Epidermal melanocyte (primary cell): ENCODE results near the gene PUS7.
"Not testable (repeated sequence)": the region's sequence is repeated elsewhere in the genome, so short reads cannot be mapped to it uniquely, and the experiment has no call there.

Experiments
- DNase-seq: peaks from one replicate; pipeline ENCODE4 v3.0.0; 2011; ENCODE audit warnings: low spot score; ENCODE audit not compliant: insufficient read length

Gene PUS7

GRCh38 chr7:105496521-105496920, 25.6 kb downstream of the PUS7 start:
- DNase-seq, result no peak

- DNase-seq, result no peak
Measured at GRCh38 chr7:105493923-105494315, 28.2 kb downstream of the PUS7 start.

DNA sequence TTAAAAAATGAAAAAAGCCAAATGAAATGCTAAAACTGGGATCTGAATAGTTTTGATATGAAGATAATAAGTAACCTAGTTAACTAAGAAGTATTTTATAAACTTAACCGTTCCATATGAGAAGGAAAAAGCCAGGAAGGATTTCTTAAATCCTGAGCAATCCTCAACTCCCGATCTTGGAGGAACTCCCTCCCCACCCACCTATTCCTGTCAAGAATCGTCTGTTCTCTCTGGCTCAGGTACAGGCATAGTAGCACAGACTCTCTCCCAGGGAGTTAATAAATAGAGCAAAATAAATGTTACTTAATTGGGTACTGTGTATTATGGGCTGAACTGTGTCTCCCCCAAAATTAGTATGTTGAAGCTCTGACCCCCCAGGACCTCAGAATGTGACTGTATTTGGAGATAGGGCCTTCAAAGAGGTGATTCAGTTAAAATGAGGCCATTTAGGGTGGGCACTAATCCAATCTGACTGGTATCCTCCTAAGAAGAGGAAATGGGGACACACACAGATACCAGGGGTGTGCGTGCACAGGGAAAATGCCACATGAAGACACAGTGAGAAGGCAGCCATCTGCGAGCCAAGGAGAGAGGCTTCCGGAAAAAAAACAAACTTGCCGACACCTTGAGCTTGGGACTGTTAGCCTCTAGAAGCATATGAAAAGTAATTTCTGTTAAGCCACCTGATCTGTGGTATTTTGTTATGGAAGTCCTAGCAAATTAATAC, 28.7 kb downstream of the PUS7 start:
- no peak for DNase-seq

- no peak for DNase-seq
Measured at GRCh38 chr7:105489409-105489808, 32.7 kb downstream of the PUS7 start.

DNA sequence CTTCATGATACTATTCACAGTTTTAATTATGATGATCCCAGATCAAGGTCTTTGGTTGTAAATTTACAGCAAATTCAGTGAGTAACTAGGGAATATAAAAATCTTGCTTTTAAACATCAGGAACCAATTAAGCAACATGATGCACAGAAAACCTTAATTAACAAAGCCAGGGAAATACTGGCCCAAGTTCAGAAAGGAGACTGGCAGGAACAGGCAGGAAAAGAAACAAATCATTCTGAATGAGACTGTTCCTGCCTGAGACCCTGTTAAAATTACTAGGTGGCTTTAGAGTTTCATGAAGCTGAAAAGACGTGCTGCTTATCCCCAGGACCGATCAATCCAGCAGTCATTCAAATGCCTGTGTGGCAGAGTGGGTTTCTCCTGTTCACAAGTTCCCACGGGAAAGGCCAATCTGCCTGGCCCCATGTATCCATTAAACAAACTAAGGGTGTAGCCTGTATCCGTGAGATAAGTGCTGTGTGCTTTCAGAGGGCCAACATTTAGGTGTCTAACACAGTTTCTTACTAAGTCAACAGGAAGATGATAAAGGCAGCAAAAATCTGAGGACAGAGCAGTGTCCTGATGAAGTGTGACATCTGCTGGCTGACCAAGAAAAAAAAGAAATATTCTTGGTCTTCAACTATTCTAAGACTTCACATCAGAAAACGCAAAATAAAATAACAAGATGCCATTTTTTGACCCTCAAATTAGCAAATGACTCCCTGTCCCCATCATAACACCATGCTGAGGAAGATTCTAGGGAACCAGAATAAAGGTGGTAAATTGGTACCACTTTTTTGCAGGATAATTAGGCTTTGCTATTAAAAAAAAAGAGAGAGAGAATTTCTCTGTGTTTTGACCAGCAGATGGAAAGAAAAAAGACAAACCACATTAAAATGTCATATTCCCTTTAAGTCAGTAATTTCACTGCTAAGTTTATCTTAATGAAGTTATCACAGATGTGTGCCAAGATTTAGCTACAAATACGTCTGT, 34.2 kb downstream of the PUS7 start:
- peak; percentile 56 for DNase-seq

GRCh38 chr7:105480931-105481330, 41.1 kb downstream of the PUS7 start:
- DNase-seq, result no peak

GRCh38 chr7:105478606-105479005, 43.5 kb downstream of the PUS7 start:
- DNase-seq, result no peak

DNA sequence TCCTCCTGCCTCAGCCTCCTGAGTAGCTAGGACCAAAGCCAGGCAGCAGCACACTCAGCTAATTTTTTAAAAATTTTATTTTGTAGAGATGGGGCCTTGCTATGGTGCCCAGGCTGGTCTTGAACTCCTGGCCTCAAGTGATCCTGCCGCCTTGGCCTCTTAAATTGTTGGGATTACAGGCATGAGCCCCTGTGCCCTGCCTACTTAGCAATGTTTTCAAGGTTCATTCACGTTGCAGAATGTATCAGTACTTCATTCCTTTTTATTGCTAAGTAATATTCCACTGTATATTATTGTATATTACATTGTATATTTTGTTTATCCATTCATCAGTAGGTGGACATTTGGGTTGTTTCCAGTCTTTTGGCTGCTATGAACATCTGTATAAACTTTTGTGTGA, 44.2 kb downstream of the PUS7 start:
- no peak for DNase-seq

- no peak for DNase-seq
Measured at GRCh38 chr7:105474045-105474444, 48.0 kb downstream of the PUS7 start.

DNA sequence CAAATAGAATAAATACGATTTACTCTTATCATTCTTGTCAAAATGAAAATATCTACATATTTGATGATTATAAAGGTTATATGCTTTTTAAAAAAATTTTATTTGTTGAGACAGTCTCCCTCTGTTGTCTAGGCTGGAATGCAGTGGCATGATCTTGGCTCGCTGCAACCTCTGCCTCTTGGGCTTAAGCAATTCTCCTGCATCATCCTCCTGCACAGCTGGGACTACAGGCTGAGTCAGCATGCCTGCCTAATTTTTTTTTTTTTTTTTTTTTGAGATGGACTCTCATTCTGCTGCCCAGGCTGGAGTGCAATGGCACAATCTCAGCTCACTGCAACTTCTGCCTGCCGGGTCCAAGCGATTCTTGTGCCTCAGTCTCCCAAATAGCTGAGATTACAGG, 48.9 kb downstream of the PUS7 start:
- no peak for DNase-seq

GRCh38 chr7:105470846-105471245, 51.2 kb downstream of the PUS7 start:
- DNase-seq, result no peak

DNA sequence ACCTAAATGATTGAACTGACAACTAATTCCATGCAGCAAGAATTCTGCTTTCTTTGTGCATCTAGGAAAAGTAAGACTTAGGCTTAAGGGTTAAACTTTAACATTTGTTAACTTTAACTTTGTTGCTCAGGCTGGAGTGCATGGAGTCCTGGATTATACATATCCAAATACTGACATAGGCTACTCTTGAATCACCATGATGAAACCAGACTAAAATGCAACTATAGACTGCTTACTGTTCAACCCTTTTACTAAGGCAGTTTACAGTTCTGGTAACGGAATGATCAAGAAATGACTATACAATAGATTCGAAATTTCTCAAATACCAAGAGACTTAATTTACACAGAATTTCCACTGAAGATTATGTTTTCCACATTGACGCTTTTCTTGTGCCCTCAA, 52.0 kb downstream of the PUS7 start:
- DNase-seq, result no peak

GRCh38 chr7:105462765-105463420, 59.2 kb downstream of the PUS7 start:
- no peak for DNase-seq

- no peak for DNase-seq
Measured at GRCh38 chr7:105461518-105461917, 60.6 kb downstream of the PUS7 start.

GRCh38 chr7:105457619-105458225, 64.3 kb downstream of the PUS7 start:
- DNase-seq, result no peak

GRCh38 chr7:105454921-105455320, 67.2 kb downstream of the PUS7 start:
- DNase-seq, result peak; percentile 33

GRCh38 chr7:105454095-105454747, 67.8 kb downstream of the PUS7 start:
- peak; percentile 93 for DNase-seq

GRCh38 chr7:105452085-105452484, 70.0 kb downstream of the PUS7 start:
- DNase-seq, result no peak

- DNase-seq, result not testable (repeated sequence)
Measured at GRCh38 chr7:105450870-105451269, 71.2 kb downstream of the PUS7 start.

- no peak for DNase-seq
Measured at GRCh38 chr7:105450177-105450861, 71.8 kb downstream of the PUS7 start.
